Esophagus squamous epithelium (tissue), 4 donors: ENCODE measurements around the gene ESPNL.

Experiments
- POLR2A ChIP-seq, 4 donors: fragments of 450-650 bp; IDR thresholded peaks; one replicate each; pipeline ENCODE4 v1.6.1; 2017; ENCODE audit warnings: antibody characterized with exemption in 4 of 4, mild to moderate bottlenecking in 4 of 4, moderate library complexity in 3 of 4
- TF ChIP-seq, protein P1 (sequence below), 6 experiments: fragments of 450-650 bp in 4 of 6; fragments of 200-600 bp in 2 of 6; sonication (generic) in 2 of 6; IDR thresholded peaks; one replicate each; pipeline ENCODE4 v1.5.1; 2016 to 2019; ENCODE audit warnings: antibody characterized with exemption in 6 of 6, mild to moderate bottlenecking in 4 of 6, moderate library complexity in 4 of 6

GRCh38 chr2:238138331-238139195 lies 38.4 kb downstream of the ESPNL start, which contains the start of gene KLHL30:
- TF ChIP-seq, protein P1, sequence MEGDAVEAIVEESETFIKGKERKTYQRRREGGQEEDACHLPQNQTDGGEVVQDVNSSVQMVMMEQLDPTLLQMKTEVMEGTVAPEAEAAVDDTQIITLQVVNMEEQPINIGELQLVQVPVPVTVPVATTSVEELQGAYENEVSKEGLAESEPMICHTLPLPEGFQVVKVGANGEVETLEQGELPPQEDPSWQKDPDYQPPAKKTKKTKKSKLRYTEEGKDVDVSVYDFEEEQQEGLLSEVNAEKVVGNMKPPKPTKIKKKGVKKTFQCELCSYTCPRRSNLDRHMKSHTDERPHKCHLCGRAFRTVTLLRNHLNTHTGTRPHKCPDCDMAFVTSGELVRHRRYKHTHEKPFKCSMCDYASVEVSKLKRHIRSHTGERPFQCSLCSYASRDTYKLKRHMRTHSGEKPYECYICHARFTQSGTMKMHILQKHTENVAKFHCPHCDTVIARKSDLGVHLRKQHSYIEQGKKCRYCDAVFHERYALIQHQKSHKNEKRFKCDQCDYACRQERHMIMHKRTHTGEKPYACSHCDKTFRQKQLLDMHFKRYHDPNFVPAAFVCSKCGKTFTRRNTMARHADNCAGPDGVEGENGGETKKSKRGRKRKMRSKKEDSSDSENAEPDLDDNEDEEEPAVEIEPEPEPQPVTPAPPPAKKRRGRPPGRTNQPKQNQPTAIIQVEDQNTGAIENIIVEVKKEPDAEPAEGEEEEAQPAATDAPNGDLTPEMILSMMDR (IDR thresholded peaks at IDR 0.05), result no peak
- TF ChIP-seq POLR2A (IDR thresholded peaks at IDR 0.05), result no peak
